Frontal cortex (tissue), 4 donors: ENCODE results near the gene ACER1. TPM values are rescaled to one million over a fixed set of nuclear protein-coding genes. Genes with fewer than 3 reads are reported as not detected.
A peak's percentile ranks its signal among the peaks of the same experiment; 100 is the strongest.

ENCODE experiments used
- DNase-seq, 2 donors: peaks; one replicate each; pipeline ENCODE4 v3.0.0; 2012; ENCODE audit warnings: low spot score in 2 of 2
- FAIRE-seq: peaks from 2 replicates; lab custom pipeline; 2012; peaks lifted over from hg19 to GRCh38; lab: Jason Lieb, UNC
- total RNA-seq: library from RNA; depleted of rRNA; stranded (reverse); fragments of >200 nt; gene quantifications from one replicate; pipeline ENCODE4 v1.2.3, GENCODE V29; 2014
- donor health status: control.
- donor health status: control.
- donor health status: control.

The ACER1 gene
- total RNA-seq, 1 donor from 2014 or later, result not detected

- FAIRE-seq (no peak), DNase-seq (peak; percentile 51 to 69)
Measured at GRCh38 chr19:6271721-6272410, 61.5 kb downstream of the ACER1 start.

- DNase-seq, result no peak
Measured at GRCh38 chr19:6271251-6271650, 62.2 kb downstream of the ACER1 start.

GRCh38 chr19:6270822-6271221 lies 62.6 kb downstream of the ACER1 start:
- FAIRE-seq, result no peak
- DNase-seq, result no peak

More at GRCh38 chr19:6271251-6271650, 62.2 kb downstream of the ACER1 start:
- no peak for FAIRE-seq

- DNase-seq (no peak), FAIRE-seq (no peak)
Measured at GRCh38 chr19:6270076-6270745, 63.2 kb downstream of the ACER1 start.

- DNase-seq (no peak), FAIRE-seq (no peak)
Measured at GRCh38 chr19:6269101-6269886, 64.1 kb downstream of the ACER1 start.

GRCh38 chr19:6268382-6268771 lies 65.0 kb downstream of the ACER1 start:
- FAIRE-seq, result no peak
- no peak for DNase-seq

- FAIRE-seq (no peak), DNase-seq (no peak)
Measured at GRCh38 chr19:6267552-6268381, 65.6 kb downstream of the ACER1 start.

- DNase-seq (no peak), FAIRE-seq (no peak)
Measured at GRCh38 chr19:6264803-6265202, 68.6 kb downstream of the ACER1 start.

- FAIRE-seq (no peak), DNase-seq (no peak)
Measured at GRCh38 chr19:6263735-6264444, 69.5 kb downstream of the ACER1 start.

- DNase-seq (no peak), FAIRE-seq (no peak)
Measured at GRCh38 chr19:6263306-6263705, 70.1 kb downstream of the ACER1 start.

GRCh38 chr19:6262519-6262918 lies 70.9 kb downstream of the ACER1 start:
- FAIRE-seq (no peak), DNase-seq (no peak)

GRCh38 chr19:6261883-6262282 lies 71.5 kb downstream of the ACER1 start:
- FAIRE-seq (no peak), DNase-seq (no peak)

GRCh38 chr19:6260912-6261650 lies 72.3 kb downstream of the ACER1 start:
- no peak for FAIRE-seq

GRCh38 chr19:6260376-6260775 lies 73.0 kb downstream of the ACER1 start:
- DNase-seq (no peak), FAIRE-seq (no peak)

More at GRCh38 chr19:6260912-6261650, 72.3 kb downstream of the ACER1 start:
- no peak for DNase-seq

- FAIRE-seq (no peak), DNase-seq (no peak)
Measured at GRCh38 chr19:6259312-6259861, 74.0 kb downstream of the ACER1 start.

GRCh38 chr19:6258812-6259311 lies 74.5 kb downstream of the ACER1 start:
- DNase-seq (no peak), FAIRE-seq (no peak)
